ENCODE results near the gene UBXN10.

The UBXN10 gene

GRCh38 chr1:20184481-20184900 is 1.4 kb upstream of the UBXN10 start:
- DNase-seq: no peak

- DNase-seq: no peak
Observed at GRCh38 chr1:20184997-20185833, 681 bp upstream of the UBXN10 start.

- no peak for DNase-seq
Observed at GRCh38 chr1:20187103-20187812, 1.4 kb downstream of the UBXN10 start.

- no peak for DNase-seq
Observed at GRCh38 chr1:20187813-20188454, 2.0 kb downstream of the UBXN10 start.

GRCh38 chr1:20188455-20188817 is 2.5 kb downstream of the UBXN10 start:
- no peak for DNase-seq

GRCh38 chr1:20189664-20190063 is 3.8 kb downstream of the UBXN10 start:
- DNase-seq: no peak

GRCh38 chr1:20190256-20191160 is 4.6 kb downstream of the UBXN10 start:
- no peak for DNase-seq

- DNase-seq: no peak
Observed at GRCh38 chr1:20191266-20191825, 5.5 kb downstream of the UBXN10 start.

GRCh38 chr1:20192364-20192763 is 6.5 kb downstream of the UBXN10 start:
- no peak for DNase-seq

- no peak for DNase-seq
Observed at GRCh38 chr1:20192871-20193411, 7.0 kb downstream of the UBXN10 start.

- DNase-seq: no peak
Observed at GRCh38 chr1:20194224-20194623, 8.3 kb downstream of the UBXN10 start.

GRCh38 chr1:20194757-20195461 is 9.0 kb downstream of the UBXN10 start:
- peak in 1 of 2 experiments; percentile 9 for DNase-seq

GRCh38 chr1:20195462-20195780 is 9.5 kb downstream of the UBXN10 start:
- DNase-seq: no peak

GRCh38 chr1:20197329-20197791 is 11.5 kb downstream of the UBXN10 start:
- no peak for DNase-seq

- no peak for DNase-seq
Observed at GRCh38 chr1:20198296-20198695, 12.4 kb downstream of the UBXN10 start.

- DNase-seq: no peak
Observed at GRCh38 chr1:20198918-20199317, 13.0 kb downstream of the UBXN10 start.

GRCh38 chr1:20199403-20199802 is 13.5 kb downstream of the UBXN10 start:
- DNase-seq: no peak

GRCh38 chr1:20199840-20200239 is 13.9 kb downstream of the UBXN10 start:
- no peak for DNase-seq

GRCh38 chr1:20200966-20201365 is 15.1 kb downstream of the UBXN10 start:
- DNase-seq: no peak

- no peak for DNase-seq
Observed at GRCh38 chr1:20202166-20202565, 16.3 kb downstream of the UBXN10 start.

GRCh38 chr1:20207546-20207945 is 21.6 kb downstream of the UBXN10 start:
- DNase-seq: no peak

All from NCI-H187 (cell line).